OCI-LY1 (cell line): Measurements from ENCODE around the gene TMEM184A.

Experiments
- EZH2 ChIP-seq: fragments of 200-600 bp; sonication (generic), shearing (Covaris generic); IDR thresholded peaks from 2 replicates; pipeline ENCODE4 v1.8.0; 2017; ENCODE audit warnings: borderline replicate concordance, mixed run types, mild to moderate bottlenecking, antibody characterized with exemption, low read length, moderate library complexity, mixed read lengths
- TF ChIP-seq, protein P1 (sequence below): fragments of 200-600 bp; sonication (generic), shearing (Covaris generic); IDR thresholded peaks from 2 replicates; pipeline ENCODE4 v1.5.1; 2017; ENCODE audit warnings: mild to moderate bottlenecking, antibody characterized with exemption, low read length, moderate library complexity, mixed read lengths

GRCh38 chr7:1590476-1590875 is 34.5 kb upstream of the TMEM184A start:
- TF ChIP-seq, protein P1, sequence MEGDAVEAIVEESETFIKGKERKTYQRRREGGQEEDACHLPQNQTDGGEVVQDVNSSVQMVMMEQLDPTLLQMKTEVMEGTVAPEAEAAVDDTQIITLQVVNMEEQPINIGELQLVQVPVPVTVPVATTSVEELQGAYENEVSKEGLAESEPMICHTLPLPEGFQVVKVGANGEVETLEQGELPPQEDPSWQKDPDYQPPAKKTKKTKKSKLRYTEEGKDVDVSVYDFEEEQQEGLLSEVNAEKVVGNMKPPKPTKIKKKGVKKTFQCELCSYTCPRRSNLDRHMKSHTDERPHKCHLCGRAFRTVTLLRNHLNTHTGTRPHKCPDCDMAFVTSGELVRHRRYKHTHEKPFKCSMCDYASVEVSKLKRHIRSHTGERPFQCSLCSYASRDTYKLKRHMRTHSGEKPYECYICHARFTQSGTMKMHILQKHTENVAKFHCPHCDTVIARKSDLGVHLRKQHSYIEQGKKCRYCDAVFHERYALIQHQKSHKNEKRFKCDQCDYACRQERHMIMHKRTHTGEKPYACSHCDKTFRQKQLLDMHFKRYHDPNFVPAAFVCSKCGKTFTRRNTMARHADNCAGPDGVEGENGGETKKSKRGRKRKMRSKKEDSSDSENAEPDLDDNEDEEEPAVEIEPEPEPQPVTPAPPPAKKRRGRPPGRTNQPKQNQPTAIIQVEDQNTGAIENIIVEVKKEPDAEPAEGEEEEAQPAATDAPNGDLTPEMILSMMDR = no peak
- no peak for TF ChIP-seq EZH2
